MV-4-11 (cell line): ENCODE data around the gene KY.

ENCODE experiments used
- DNase-seq: peaks from one replicate; lab custom pipeline; 2025; lab: John Stamatoyannopoulos, UW

KY gene

DNA sequence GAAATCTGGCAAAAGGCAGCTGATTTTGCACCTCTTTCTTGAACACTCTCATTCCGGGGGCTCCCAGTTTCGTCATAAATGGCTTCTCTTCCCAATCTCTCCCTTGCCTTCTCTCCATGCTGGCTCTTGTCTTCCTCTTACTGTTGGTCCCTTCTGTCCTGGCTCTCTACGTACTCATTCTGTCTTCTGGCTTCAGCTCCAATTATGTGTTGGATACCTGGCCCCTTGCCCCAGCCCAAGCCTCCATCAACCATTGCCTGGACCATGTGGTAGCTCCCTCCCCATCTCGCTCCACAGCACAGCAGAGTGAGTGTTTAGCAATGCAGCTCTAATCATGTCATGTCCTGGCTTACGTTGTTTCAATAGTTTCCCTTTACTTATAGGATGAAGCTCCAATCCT is 21.7 kb upstream of the KY start:
- no peak for DNase-seq

DNA sequence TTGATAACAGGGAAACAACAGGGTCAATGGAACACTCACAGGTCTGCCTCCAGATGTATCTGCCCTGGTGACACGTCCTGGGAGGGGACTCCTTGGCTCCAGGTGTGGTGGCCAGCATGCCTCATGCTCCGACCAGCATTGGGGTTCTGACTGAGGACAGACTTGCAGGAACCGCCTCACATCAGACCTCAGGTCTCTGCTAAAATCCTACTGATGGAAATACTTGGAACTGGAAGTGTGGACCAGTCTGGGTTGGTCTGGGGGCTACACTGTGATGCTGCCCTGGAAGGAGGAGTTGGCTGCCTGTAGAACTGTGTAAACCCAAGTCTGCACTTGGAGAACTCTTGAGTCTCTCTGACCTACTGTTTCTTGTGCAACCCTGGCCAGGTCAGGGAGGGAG is 17.1 kb upstream of the KY start:
- DNase-seq, result no peak

DNA sequence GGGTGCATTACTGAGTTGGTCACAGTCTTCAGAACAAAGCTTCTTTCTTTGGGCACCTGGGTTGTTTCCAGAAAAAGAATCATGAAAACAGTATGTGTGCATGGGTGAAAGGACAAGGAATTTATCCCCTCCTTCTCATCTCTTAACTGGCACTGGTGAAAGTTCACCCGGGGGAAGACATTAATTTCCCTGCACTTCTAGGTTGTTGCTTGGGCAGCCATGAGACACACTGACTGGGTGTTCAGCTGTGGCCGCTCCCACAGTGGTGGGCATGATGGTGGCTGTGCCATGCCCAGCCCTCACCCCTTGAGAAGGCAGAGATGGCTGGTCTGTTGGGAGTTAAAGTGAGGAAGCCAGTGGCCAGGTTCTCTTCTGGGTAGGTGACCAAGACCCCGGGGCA is 16.6 kb upstream of the KY start:
- DNase-seq, result no peak

GRCh38 chr3:134666885-134667284 is 16.1 kb upstream of the KY start:
- no peak for DNase-seq

GRCh38 chr3:134666466-134666865 is 15.6 kb upstream of the KY start:
- no peak for DNase-seq

- no peak for DNase-seq
Measured at GRCh38 chr3:134666052-134666451, 15.2 kb upstream of the KY start.

DNA sequence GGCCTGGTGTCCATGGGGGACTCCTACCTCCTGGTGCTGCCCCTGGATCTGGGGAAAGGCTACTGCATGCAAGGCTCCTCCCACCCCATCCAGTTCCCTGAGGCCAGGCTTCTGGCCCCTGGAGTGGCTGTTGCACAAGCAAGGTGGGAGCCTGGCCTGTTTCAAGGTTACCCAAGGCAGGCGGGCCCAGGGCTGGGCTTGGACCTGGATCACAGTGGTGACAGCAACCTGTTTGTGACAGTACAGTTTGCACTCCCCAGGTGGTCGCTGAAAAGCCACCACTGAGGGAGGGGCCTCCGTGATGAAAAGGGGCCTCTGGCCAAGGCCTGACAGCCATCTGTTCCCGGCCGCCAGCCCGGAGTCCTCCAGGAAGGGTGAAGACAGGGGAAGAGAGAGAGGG is 14.4 kb upstream of the KY start:
- DNase-seq, result no peak

DNA sequence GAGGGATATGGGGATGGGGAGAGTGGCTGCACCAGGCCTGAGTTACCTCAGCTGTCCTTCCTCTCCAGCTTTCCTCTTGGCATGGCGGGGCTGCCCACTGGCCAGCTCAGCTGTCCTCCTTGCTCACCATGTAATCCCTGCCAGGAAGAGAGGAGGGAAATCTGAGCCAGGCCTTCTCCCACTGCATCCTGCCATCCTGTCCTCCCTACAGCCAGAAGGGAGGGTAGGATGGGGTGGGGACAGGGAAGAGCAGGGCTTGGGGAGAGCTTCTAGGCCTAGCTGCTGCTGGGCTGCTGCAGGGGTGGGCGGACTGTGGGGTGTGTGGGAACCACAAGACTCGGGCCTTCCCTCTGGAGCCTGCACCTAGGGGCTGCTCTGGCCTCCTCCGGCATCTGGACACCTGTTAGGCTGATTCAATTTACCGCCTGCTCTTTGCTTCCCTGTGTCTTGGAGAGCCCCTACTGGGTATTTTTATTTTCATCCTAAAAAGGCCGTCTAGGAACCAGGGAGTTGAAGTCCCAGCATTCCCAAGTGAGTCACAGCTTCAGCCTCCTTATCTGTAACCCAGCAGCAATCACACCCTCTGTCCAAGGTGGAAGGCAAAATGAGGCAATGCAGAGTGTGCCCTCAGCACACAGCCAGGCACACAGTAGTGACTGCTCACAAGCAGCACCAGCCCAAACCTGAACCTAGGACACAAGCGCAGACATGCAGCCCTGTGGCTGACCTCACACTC is 13.1 kb upstream of the KY start:
- no peak for DNase-seq

DNA sequence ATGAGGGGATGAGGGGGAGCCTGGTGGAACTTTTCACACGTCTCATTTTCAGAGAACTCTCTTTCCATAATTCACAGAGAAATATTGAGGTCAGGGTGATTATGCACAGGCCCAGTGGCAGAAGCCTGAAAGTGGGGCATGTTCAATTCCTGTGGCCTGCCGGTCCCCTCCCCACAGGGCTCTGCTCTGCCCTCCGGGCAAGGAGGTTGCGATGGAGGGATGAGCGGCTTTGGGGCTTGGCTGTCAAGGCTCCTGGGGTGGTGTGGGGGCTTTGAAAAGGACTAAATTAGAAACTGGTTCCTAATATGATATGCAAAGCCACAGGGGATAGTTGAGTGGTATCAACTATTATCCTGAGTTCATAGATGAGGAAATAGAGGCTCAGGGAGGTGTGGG is 9.2 kb upstream of the KY start:
- no peak for DNase-seq

DNA sequence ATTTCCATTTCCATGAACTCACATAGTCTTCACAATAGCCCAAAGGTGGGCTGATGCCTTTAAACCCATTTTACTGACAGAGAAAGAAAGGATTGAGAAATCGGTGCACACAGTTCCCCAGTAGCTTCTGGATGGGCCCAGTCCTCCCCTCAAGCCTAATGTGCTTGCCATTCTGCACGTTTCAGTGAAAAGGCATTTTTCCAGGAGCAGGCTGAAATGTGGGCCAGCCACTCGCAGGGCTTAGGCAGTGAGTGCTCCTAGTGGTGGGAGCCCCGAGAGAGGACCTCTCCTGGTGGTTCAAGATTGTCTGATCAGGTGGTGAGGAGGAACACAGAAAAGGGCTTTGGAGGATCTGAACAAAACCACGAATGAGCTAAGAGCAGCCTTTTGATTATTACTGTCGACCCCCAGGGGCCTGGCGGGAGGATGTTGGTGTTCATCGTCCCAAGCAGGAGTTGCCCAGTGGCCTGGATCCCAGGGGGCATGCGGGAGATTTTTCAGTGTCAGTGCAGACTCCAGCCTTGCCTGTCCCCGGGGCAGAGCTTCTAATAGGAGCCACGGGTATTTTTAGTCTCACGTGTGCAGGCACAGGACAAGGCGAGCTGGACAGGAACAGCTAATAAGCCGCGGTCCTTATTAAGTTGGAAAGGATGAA is 8.7 kb upstream of the KY start:
- no peak for DNase-seq

DNA sequence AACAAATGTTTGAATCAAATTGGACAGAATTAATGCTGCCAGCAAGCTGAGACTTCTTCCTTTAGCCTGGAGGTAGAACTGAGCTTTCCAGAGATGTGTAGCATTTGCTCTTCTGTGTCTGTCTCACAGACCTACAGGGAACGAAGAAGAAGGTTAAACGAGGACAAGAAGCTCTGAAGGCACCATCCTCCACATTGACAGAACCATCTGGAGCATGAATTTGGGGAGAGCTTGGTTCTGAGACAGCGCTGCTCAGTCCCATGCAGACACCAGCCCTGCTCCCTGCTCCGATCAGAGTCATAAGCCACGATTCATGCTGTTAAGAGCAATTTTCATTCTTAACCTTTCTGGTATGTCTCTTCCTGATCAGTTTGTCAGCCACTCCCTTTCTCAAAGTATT is 7.7 kb upstream of the KY start:
- DNase-seq, result no peak

DNA sequence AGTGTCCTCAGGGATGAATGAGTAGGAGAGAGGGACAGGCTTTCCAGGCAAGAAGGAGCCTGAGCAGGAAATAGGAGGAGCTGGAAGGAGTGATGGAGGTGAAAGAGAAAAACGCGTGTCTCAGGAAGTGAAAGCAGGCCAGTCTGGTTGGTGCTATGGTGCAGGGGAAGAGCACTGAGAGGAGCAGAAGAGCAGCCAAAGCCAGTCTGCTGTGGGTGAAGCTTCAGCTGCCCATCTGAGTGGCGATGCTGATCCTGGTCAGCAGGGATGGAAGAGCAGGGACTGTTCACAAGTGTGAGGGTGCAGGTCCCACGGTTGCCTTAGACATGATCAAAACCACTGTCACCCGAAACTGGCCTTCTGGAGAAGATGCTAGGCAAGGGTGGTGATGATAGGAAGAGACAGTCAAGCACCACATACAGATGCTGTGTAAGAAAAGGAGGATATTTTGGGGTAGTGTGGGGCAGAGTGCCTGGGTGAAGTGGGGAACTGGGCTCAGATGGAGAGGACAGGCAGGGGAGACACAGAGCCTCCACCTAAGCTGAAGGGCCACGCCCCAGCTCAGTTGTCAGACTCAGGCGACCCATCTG is 5.5 kb upstream of the KY start:
- DNase-seq, result no peak

DNA sequence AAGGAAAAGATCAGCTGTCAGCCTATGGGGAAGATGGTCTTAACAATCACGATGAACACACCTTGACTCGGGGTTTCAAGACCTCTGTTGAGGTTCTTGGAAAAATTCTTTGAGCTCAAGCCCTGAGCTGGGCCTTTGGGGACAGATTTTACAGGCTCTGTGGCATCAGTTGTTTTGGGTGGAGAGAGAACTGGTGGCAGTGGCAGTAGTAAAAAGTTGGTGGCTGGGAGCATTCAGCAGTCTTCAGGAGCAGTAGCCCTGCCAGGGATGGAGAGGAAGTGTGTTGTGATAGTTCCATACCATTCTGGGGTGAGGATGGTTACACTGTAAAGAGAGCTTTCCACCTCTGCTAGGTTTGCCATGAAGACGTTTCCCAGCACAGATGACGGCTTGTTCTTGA is 4.9 kb upstream of the KY start:
- no peak for DNase-seq

DNA sequence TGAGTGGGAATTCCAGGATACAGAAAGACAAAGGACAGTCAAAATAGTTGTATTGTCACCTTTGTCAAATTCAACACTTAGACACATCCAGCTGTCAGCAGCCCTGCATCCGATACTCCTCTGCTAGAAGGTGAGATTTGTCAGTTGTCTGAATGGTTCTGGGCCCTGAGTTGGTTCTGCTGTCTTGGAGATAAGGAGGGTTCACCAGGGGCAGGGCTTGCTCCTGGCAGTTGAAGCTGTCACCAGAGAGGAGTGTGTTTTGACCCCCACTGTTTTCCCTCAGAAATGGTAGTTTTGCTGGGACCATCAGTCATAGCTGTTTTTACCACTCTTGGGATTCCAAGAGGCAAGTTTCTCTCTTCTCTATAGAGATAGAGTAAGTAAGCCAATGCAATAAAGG is 3.2 kb upstream of the KY start:
- no peak for DNase-seq

DNA sequence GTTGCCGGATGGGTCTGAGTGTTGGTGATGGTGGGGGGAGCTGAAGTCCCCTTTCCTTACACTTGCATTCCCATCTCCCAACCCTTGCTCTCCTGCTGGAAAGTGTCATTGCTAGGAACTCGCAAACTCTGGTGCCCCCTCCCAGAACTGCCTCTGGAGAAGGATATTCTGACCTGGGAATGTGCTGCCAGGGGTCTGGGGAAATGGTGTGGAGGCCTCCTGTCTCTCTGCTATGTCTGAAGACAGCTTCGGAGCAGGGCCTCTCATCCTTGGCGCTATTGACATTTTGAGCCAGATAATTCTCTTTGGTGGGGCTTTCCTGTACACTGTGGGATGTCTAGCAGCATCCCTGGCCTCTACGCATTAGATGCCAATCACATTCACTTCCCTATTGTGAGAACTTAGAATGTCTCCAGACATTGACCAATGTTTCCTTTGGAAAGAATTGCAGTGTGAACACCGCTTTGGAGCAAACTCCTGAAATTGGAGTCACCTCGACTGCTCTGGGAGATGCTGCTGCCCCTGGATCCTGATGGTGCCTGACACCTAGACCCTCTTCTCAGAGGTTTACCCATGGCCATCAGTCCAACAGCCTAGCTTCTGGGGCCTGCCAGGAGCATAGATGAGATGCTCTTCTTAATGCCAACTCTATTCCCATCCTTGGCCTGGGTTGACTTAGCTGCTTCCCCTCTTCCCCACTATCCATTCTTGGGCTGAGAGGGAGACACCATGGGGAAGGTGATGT is 2.2 kb upstream of the KY start:
- DNase-seq, result no peak

- DNase-seq, result no peak
Measured at GRCh38 chr3:134652409-134652831, 1.6 kb upstream of the KY start.

GRCh38 chr3:134651347-134652041 is 672 bp upstream of the KY start:
- no peak for DNase-seq

- no peak for DNase-seq
Measured at GRCh38 chr3:134649106-134649705, 1.6 kb downstream of the KY start.

DNA sequence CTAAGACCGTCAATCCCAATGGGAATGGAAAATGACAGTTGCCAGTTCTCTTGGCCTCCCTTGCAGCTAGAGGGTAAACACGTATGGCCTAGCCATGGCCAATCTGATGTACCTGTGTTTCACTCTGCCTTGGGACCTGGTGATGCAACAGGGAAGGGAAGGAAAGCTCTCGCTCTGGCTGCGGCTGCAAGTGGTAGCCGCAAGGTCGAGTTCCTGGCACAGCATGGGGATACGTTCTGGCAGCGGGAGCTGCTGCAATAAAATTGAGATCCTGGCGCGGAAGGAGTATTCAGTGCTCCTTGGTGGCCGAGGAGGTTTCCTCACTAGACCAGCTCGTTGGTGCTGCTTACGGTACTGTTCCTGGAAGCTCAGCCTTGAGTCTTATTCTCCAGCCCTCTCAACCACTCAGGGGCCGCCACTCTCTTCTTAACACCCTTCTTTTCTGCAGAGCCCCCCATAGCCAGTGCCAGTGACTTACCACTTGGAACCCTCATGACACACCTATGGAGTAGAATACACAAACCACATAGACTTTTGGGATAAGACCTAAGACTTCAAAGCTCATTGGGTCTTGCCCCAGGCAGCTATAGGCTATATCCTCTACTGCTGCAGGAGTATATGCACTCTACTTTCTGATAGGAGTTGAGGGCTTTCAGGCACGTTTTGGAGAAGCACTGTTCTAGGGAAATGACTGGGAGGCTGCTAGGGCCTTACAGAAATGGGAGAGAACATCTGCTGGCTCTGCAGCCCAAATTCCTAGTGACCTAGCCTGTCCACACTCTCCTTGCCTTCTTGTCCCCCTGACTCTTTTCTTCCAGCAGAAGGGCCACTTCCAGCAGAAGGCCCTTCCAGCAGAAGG is 2.7 kb downstream of the KY start:
- no peak for DNase-seq

DNA sequence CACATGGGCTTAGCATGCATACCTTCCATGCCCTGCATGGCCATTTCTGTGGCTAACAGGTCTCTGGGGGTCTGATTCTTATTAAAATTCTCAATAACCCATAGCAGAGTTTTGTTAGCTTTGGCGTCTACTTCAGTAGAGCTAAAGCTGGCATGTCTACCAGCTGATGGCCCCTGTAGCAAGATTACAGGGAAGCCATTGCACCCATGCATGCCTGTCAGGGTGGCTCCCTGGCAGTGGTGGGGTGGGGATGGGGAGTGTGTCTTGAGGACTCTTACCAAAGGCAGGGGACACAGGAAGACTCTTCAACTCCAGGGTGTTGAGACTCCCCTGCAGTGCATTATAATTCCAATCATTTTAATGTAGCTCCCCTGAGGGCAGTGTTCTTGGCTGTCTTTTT is 4.7 kb downstream of the KY start:
- DNase-seq, result no peak

GRCh38 chr3:134645515-134645914 is 5.3 kb downstream of the KY start:
- DNase-seq, result no peak
